ENCODE results near the gene CDC25B. TPM values are rescaled to one million over a fixed set of nuclear protein-coding genes. Genes with fewer than 3 reads are reported as not detected.
"Not testable (repeated sequence)": the region's sequence is repeated elsewhere in the genome, so short reads cannot be mapped to it uniquely, and the experiment has no call there.

The CDC25B gene
- polyA plus RNA-seq, 1 experiment = 58.9 TPM

- TF ChIP-seq, protein P1, sequence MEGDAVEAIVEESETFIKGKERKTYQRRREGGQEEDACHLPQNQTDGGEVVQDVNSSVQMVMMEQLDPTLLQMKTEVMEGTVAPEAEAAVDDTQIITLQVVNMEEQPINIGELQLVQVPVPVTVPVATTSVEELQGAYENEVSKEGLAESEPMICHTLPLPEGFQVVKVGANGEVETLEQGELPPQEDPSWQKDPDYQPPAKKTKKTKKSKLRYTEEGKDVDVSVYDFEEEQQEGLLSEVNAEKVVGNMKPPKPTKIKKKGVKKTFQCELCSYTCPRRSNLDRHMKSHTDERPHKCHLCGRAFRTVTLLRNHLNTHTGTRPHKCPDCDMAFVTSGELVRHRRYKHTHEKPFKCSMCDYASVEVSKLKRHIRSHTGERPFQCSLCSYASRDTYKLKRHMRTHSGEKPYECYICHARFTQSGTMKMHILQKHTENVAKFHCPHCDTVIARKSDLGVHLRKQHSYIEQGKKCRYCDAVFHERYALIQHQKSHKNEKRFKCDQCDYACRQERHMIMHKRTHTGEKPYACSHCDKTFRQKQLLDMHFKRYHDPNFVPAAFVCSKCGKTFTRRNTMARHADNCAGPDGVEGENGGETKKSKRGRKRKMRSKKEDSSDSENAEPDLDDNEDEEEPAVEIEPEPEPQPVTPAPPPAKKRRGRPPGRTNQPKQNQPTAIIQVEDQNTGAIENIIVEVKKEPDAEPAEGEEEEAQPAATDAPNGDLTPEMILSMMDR (IDR thresholded peaks at IDR 0.05; ENCODE audit: low read depth, low read length) = no peak
- Histone ChIP-seq H3K27me3 (ENCODE audit: control insufficient read depth, insufficient read depth, low read length) (no peaks in the 10 kb centered on the region), H3K9me3 (ENCODE audit: control insufficient read depth, insufficient read depth, low read length) (no peaks in the 10 kb centered on the region; the same call in 1 of the 2 replicates), H3K4me3 (ENCODE audit: low read depth, low read length) (no peak overlapping the region), H3K27ac (ENCODE audit: low read depth, low read length) (no peak overlapping the region)
- CTCF ChIA-PET = no interaction called here
- DNase-seq (ENCODE audit: low read depth, low spot score) = no peak
- POLR2A ChIA-PET = no interaction called here
Measured at GRCh38 chr20:3828798-3829197, 32.7 kb downstream of the CDC25B start.

DNA sequence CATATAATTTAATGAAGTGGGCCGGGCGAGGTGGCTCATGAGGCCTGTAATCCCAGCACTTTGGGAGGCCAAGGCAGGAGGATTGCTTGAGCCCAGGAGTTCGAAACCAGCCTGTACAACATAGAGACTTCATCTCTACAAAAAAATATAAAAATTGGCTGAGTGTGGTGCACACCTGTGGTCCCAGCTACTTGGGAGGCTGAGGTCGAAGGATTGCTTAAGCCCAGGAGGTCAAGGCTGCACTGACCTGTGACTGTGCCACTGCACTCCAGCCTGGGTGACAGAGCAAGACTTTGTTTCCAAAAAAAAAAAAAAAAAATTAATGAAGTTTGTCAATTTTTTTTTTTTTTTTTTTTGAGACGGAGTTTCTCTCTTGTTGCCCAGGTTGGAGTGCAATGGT lies 33.8 kb downstream of the CDC25B start:
- CTCF ChIA-PET = interaction anchor here (1.3 kb wide), 1 partner anchor 11 kb away, joined by 7 read pairs; no protein-coding TSS in a partner anchor
- DNase-seq (ENCODE audit: low read depth, low spot score); H3K27me3 ChIP-seq (ENCODE audit: control insufficient read depth, insufficient read depth, low read length); H3K4me3 ChIP-seq (ENCODE audit: low read depth, low read length); POLR2A ChIA-PET; H3K27ac ChIP-seq (ENCODE audit: low read depth, low read length); H3K9me3 ChIP-seq (ENCODE audit: control insufficient read depth, insufficient read depth, low read length): not testable (repeated sequence)

DNA sequence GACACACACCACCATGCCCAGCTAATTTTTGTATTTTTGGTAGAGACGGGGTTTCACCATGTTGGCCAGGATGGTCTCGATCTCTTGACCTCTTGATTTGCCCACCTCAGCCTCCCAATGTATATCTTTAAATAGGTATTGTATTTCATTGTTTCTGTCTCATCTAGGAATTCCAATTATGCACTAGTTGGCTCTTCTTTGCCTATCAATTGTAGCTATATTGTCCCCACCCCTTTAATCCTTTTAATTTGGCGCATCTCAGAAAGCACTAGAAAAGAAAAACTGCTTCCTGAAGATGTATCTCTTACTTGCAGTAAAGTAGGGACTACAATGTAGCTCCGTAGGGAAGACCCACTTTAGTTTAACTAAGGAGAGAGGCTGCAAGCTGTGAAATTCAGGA lies 40.0 kb downstream of the CDC25B start:
- H3K9me3 ChIP-seq (ENCODE audit: control insufficient read depth, insufficient read depth, low read length) = no peaks in the 10 kb centered on the region; the same call in 1 of the 2 replicates
- H3K4me3 ChIP-seq (ENCODE audit: low read depth, low read length) = no peak overlapping the region
- H3K27me3 ChIP-seq (ENCODE audit: control insufficient read depth, insufficient read depth, low read length) = no peaks in the 10 kb centered on the region
- TF ChIP-seq, protein P1 (IDR thresholded peaks at IDR 0.05; ENCODE audit: low read depth, low read length) = no peak
- CTCF ChIA-PET = interaction anchor here (1.0 to 1.2 kb wide), 2 partner anchors 18 to 19 kb away, joined by 3 to 4 read pairs; no protein-coding TSS in a partner anchor
- DNase-seq (ENCODE audit: low read depth, low spot score) = no peak
- no peak overlapping the region for H3K27ac ChIP-seq (ENCODE audit: low read depth, low read length)
- POLR2A ChIA-PET = no interaction called here

GRCh38 chr20:3839328-3839727 lies 43.2 kb downstream of the CDC25B start:
- no peaks in the 10 kb centered on the region; the same call in 1 of the 2 replicates for H3K9me3 ChIP-seq (ENCODE audit: control insufficient read depth, insufficient read depth, low read length)
- TF ChIP-seq, protein P1 (IDR thresholded peaks at IDR 0.05; ENCODE audit: low read depth, low read length) = no peak
- ChIA-PET POLR2A (no interaction called here), CTCF (interaction anchor here (1.0 to 1.1 kb wide), 2 partner anchors 19 to 20 kb away, joined by 3 read pairs; partner anchors contain the start of gene AP5S1)
- no peak overlapping the region for H3K27ac ChIP-seq (ENCODE audit: low read depth, low read length)
- no peaks in the 10 kb centered on the region for H3K27me3 ChIP-seq (ENCODE audit: control insufficient read depth, insufficient read depth, low read length)
- DNase-seq (ENCODE audit: low read depth, low spot score) = no peak
- H3K4me3 ChIP-seq (ENCODE audit: low read depth, low read length) = no peak overlapping the region

- CTCF ChIA-PET = interaction anchor here (1.1 kb wide), 1 partner anchor 21 kb away, joined by 3 read pairs; no protein-coding TSS in a partner anchor
- H3K27me3 ChIP-seq (ENCODE audit: control insufficient read depth, insufficient read depth, low read length); DNase-seq (ENCODE audit: low read depth, low spot score); H3K4me3 ChIP-seq (ENCODE audit: low read depth, low read length); H3K27ac ChIP-seq (ENCODE audit: low read depth, low read length); POLR2A ChIA-PET; H3K9me3 ChIP-seq (ENCODE audit: control insufficient read depth, insufficient read depth, low read length): not testable (repeated sequence)
Measured at GRCh38 chr20:3840201-3840600, 44.1 kb downstream of the CDC25B start.

DNA sequence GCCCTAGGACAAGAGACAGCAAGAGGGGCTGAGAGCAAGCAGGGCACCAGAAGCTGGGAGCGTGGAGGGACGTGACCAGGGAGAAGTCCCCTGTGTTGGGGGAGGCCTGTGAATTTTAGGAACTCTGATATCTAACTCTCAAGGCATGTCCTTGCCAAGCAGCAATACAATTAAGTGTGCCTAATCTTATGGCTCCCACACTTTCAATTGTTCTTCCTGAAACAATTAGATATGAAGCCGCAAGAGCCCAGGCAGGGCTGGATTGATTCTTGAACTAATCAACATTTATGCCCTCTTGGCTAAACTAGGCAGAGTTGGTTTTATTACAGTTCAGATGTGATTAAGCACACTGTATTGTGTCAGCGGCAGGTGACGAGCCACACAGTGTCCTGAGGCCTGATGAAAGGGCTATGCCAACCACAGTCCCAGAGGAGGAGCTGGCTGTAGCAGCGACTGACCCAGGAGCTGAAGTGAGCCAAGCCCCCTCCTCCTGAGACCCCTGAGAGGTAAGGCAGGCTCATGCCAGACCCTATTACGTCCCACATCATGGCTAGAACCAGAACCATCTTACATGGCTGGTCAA lies 46.3 kb downstream of the CDC25B start:
- CTCF ChIA-PET = interaction anchor here (0.6 to 1.1 kb wide), 3 partner anchors 12 to 87 kb away, joined by 3 to 4 read pairs (median 3); no protein-coding TSS in a partner anchor
- Histone ChIP-seq H3K27ac (ENCODE audit: low read depth, low read length) (no peak overlapping the region), H3K9me3 (ENCODE audit: control insufficient read depth, insufficient read depth, low read length) (no peaks in the 10 kb centered on the region; the same call in 1 of the 2 replicates), H3K27me3 (ENCODE audit: control insufficient read depth, insufficient read depth, low read length) (no peaks in the 10 kb centered on the region), H3K4me3 (ENCODE audit: low read depth, low read length) (no peak overlapping the region)
- no peak for DNase-seq (ENCODE audit: low read depth, low spot score)
- POLR2A ChIA-PET = no interaction called here
- TF ChIP-seq, protein P1 (IDR thresholded peaks at IDR 0.05; ENCODE audit: low read depth, low read length) = no peak
